ENCODE measurements around the gene PSMA7.
"Not testable (repeated sequence)": the region's sequence is repeated elsewhere in the genome, so short reads cannot be mapped to it uniquely, and the experiment has no call there.

Gene PSMA7

DNA sequence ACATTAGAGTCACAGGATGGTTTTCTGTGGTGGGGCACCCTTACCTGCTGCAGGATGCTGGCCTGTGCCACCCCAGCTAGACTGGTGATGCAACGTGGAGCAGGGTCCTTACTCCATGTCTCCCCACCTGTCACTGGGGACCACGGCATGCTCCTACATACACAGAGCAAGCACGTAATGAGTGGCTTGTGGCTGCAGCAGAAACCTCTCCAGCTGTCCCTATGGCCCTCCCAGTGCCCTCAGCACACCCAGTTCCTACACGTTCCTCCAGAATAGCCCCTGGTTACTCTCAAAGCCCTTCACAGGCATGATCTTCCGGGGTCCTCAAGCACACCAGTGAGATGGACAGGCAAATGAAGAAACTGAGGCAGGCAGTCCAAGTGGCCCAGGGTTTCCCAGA, 24.1 kb downstream of the PSMA7 start:
- DNase-seq (ENCODE audit: low spot score), result no peak

GRCh38 chr20:62118113-62119043, 24.8 kb downstream of the PSMA7 start:
- DNase-seq (ENCODE audit: low spot score), result no peak

- no peak for DNase-seq (ENCODE audit: low spot score)
Observed at GRCh38 chr20:62117658-62118057, 25.5 kb downstream of the PSMA7 start.

- DNase-seq (ENCODE audit: low spot score), result no peak
Observed at GRCh38 chr20:62117362-62117646, 25.9 kb downstream of the PSMA7 start.

GRCh38 chr20:62116558-62117361, 26.4 kb downstream of the PSMA7 start:
- no peak for DNase-seq (ENCODE audit: low spot score)

DNA sequence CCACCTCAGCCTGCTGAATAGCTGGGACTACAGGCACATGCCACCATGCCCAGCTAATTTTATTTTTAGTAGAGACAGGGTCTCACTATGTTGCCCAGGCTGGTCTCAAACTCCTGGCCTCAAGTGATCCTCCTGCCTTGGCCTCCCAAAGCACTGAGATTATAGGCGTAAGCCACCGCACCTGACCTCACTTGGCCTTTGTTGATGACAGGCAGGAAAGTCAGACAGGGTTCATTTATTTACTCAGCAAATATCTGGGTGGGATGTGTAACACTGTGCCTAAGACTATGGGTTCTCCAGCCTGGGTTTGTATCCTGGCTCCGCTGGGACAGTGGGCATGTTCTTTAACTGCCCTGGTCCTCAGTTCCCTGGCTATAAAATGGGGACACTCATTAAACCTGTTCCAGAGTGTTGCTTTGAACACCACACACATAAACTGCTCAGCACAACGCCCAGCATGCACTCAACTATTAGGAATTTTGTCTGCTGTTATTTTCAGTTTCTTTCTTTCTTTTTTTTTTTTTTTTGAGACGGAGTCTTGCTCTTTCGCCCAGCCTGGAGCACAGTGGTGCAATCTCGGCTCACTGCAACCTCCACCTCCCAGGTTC, 27.3 kb downstream of the PSMA7 start:
- DNase-seq (ENCODE audit: low spot score), result not testable (repeated sequence)

GRCh38 chr20:62114894-62115293, 28.3 kb downstream of the PSMA7 start:
- no peak for DNase-seq (ENCODE audit: low spot score)

- no peak for DNase-seq (ENCODE audit: low spot score)
Observed at GRCh38 chr20:62112368-62112767, 30.8 kb downstream of the PSMA7 start.

DNA sequence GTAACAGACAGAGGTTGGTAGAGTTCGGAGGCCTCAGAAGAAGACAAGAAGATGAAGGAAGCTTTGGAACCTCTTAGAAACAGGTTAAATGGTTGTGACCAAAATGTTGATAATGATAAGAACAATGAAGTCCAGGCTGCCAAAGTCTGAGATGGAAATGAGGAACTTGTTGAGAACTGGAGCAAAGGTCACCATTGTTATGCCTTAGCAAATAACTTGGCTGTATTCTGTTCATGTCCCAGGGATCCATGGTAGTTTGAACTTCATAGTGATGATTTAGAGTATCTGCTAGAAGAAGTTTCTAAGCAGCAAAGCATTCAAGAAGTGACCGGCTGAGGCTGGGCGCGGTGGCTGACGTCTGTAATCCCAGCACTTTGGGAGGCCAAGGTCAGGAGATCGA, 32.0 kb downstream of the PSMA7 start:
- DNase-seq (ENCODE audit: low spot score), result no peak

DNA sequence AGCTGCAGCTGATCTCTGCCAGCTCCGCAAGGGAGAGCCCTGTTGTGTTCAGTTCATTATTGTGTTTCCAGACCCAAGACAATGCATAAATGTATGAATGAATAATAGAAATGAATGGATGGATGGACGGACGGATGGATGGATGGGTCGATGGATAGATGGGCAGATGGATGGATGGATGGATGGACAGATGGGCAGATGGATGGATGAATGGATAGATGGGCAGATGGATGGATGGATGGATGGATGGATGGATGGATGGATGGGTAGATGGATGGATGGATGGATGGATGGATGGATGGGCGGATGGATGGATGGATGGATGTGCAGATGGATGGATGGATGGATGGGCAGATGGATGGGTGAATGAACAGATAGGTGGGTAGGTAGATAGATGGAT, 37.6 kb downstream of the PSMA7 start:
- DNase-seq (ENCODE audit: low spot score), result no peak

DNA sequence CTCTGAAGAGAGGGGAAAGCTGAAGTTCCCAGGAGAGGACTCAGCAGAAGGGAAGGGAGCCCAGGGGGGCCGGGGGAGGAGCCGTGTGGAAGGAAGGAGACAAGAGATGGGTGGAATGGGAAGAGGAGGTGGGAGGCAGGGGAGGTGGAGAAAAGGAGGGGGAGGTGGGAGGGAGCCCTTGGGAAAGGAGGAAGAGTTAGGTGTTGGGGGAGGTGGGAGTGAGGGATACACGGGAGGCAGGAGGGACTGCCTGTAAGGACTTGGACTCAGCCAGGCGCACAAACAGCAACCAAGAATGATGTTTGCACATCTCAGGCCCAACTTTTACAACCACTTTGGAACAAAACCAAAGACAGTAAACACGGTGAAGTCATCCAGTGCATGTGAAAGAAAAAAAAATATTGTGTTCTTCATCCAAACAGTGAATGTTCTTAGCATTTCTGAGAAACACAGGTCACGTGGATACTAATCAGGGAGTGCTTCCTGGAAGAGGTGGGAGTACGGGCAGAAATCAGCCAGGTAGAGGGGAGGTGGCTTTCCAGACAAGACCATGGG, 38.3 kb downstream of the PSMA7 start:
- no peak for DNase-seq (ENCODE audit: low spot score)

DNA sequence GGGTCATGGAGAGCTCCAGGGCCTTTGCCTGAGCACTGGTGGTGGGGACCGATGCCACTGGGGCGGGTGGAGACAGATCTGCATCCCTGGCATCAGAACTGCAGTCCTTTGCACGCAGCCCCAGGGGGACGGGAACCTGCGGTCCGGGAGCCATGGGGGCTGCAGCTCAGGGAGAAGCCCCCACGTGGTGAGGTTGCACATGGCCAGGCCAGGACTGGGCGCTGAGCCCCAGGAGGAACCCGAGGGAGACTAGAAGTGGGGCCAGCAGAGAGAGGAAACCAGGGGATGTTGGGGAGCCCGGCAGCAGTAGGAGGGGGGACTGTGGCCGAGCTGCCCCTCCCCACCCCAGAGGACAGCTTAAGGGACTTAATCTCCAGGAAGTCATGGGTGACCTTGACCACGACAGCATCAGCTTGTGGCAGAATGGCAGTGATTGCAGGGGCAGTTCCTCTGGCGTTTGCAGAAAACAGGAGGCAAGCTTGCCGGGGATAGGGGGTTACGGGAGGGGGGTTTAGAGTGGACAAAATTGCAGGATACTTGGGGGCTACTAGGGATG, 38.9 kb downstream of the PSMA7 start:
- DNase-seq (ENCODE audit: low spot score), result no peak

GRCh38 chr20:62103508-62104233, 39.5 kb downstream of the PSMA7 start:
- no peak for DNase-seq (ENCODE audit: low spot score)

GRCh38 chr20:62101078-62101477, 42.1 kb downstream of the PSMA7 start:
- no peak for DNase-seq (ENCODE audit: low spot score)

- no peak for DNase-seq (ENCODE audit: low spot score)
Observed at GRCh38 chr20:62097881-62098407, 45.2 kb downstream of the PSMA7 start.

DNA sequence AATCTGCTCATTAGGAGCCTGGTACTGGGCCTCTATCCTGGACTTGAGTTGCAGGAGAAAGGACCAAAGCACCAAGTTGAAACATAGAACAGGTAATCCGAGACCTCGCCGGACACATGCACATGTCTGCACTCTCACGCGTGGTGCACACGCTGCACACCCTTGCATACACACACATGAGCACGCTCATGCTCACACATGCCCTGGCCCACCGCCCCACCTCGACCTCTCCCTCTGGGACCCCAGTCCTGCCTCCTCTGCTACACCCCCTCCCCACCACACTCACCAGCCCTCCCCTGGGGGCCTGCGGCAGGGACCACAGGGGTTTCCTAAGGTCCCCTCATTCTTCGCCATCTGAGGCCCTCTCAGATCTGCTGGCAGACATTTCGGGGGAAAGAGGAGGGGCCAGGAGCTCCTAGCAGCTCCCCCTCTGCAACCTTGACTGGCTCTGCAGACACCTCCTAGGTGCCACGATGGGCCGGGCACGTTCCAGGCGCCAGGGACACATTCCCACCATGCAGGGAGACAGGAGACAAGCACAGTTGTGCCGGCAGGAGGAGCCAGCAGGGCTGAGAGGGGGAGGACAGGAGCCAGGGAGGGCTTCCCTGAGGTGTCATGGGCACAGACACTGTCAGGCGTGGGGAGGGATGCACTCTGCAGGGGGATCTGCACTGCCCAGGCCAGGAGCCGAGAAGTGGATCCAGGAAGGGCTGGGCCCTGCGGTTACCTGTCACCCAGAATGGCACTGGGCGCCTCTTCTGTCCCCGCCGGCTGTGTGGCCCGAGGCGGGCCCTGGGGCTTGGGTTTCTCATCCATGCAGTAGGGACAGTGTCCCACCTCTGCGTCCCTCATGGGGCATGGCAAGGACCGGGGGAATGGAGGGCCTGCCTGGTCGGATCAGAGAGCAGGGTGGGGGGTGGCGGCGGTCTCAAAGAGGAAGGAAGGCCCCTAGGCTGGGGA, 46.5 kb downstream of the PSMA7 start:
- no peak for DNase-seq (ENCODE audit: low spot score)

DNA sequence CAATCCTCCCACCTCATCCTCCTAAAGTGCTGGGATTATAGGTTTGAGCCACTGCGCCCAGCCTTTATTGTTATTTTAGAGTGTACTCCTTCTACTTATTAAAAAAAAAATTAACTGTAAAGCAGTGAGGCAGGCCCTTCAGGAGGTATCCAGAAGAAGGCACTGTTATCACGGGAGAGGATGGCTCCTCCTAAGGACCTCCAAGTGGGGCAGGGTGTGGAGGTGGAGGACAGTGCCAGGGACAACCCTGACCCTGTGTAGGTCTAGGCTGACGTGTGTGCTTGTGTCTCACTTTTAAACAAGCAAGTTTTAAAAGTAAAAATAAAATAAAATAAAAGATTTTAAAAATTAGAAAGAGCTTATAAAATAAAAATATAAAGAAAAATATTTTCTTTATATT, 53.8 kb downstream of the PSMA7 start:
- no peak for DNase-seq (ENCODE audit: low spot score)

- no peak for DNase-seq (ENCODE audit: low spot score)
Observed at GRCh38 chr20:62088258-62089127, 54.7 kb downstream of the PSMA7 start.

DNA sequence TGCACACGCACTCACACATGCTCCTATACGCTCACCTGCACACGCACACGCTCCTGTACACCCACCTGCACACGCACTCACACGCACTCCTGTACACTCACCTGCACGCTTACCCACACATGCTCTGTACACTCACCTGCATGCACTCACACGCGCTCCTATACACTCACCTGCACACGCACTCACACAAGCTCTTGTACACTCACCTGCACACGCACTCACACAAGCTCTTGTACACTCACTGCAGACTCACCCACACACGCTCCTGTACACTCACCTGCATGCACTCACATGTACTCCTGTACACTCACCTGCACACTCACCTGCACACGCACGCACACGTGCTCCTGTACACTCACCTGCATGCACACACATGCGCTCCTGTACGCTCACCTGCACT, 55.6 kb downstream of the PSMA7 start:
- no peak for DNase-seq (ENCODE audit: low spot score)

Data from globus pallidus (tissue), 1 donor.